GM18507 (cell line): ENCODE results near the gene GRWD1.
A peak's percentile ranks its signal among the peaks of the same experiment; 100 is the strongest.

Experiments
- DNase-seq: peaks from one replicate; pipeline ENCODE4 v3.0.0; 2011; ENCODE audit warnings: low read depth; ENCODE audit not compliant: insufficient read length; ENCODE audit errors: extremely low spot score
- FAIRE-seq: peaks from 2 replicates; lab custom pipeline; 2011; peaks lifted over from hg19 to GRCh38; lab: Jason Lieb, UNC

GRWD1 gene

GRCh38 chr19:48490981-48491792 is 45.4 kb downstream of the GRWD1 start:
- FAIRE-seq (no peak), DNase-seq (peak; percentile 84)

DNA sequence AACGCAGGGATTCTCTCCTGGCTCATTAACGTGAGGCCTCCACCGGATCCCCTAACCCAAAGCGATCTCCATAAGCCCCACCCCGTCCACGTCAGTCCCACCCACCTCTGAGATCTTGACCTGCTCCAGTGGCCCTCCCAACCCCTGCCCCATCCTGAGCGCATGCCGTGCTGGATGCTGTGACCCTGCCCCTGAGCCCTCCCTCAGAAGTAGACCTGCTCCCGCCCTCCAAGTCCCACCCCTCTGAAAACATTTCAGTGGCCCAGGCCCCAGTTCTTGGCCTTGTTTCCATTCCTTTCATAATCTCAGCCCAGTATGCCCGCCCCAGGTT is 46.0 kb downstream of the GRWD1 start:
- FAIRE-seq = no peak

DNA sequence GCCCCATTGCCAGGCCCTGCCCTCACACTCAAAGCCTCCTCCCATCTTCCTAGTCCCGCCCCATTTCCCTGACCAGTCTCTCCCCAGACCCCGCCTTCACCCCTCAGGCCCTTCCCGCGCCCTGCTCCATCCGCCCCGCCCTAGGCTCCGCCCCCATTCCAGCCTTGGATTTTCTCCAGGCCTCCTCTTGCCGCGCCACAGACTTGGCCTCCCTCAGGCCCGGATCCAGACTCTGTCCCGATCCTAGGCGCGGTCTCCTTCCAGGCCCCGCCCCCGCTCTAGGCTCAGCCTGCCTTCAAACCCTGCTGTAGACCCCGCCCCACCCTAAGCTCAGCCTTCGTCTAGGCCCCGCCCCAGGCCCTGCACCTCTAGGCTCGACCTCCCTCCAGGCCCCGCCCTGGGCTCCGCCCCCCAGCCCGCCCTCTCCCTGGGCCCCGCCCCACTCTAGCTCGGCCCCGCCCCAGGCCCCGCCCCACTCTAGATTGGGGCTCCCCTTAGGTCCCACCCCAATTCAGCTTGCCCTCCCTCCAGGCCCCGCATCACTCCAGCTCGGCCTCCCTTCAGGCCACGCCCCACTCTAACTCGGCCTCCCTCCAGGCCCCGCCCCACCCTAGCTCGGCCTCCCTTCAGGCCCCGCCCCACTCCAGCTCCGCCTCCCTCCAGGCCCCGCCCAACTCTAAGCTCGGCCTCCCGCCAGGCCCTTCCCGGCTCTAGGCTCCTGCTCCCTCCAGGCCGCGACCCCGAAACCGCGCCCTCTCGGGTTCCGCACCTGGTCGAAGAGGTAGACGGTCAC is 47.3 kb downstream of the GRWD1 start:
- FAIRE-seq (peak; percentile 90), DNase-seq (peak; percentile 77)

More for the DNA sequence above, 46.0 kb downstream of the GRWD1 start:
- DNase-seq = no peak

DNA sequence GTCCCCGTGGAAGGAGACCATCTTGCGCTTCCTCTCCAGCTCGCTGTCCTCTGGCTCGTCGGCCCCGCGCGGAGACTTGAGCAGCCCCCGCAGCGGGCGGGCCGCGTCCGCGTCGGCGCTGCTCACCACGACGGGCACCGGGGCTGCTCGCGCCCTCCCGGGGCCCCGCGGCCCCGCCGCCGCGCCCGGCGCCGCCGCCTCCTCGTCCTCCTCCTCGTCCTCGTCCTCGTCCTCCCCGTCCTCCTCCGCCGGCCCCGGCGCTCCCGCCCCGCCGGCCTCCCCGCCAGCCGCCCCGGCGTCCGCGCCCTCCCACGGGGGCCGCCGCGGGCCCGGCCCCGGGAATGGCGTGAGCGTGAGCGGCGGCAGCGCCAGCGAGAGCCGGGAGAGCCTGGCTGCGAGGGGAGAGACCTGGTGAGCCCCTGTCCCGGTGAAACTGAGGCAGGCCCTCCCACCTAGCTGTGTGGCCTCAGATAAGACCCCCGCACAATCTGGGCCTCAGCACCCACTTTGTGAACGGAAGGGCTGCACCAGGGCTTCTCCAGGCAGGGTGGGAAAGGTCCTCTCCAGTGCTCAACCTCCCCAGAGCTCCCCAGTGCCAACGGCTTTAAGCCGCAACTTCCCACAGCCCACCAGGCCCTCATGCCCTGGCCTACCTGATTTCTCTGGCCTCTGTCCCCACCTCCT is 48.1 kb downstream of the GRWD1 start:
- DNase-seq (no peak), FAIRE-seq (no peak)

GRCh38 chr19:48495396-48495795 is 49.6 kb downstream of the GRWD1 start:
- no peak for DNase-seq

DNA sequence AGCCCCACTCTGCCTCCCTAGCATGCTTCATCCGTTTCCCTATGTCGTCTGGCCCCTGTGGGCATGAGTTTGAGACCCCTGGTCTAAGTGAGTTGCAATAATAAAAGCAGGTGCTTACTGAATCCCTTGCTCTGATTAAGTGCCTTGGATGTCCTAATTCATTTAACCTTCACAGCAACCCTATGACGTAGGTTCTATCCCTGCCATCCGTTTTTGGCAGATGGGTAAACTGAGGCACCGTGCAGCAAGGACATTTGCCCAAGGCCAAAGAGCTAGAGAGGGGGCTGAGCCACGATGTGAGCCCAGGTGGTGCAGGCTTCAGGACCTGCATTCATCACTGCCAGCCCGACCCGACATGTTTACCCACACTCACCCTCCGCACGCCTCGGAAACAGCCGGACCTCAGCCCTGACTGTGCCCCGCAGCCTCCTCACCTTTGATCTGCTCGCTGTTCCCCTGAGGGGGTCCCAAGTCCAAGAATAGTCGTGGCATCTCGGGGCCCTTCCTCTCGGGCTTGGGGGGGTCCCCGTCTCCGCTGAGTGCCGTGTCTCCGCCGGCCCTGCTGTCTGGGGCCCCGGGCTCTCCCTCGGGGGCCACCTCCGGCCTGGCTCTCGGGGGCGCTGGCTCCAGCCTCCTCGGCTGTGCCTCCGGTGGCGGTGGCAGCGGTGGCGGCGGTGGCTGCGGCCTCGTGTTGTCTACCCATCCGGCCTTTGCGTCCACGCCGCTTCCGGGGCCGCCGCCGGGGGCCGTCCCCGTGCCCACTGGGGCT is 51.4 kb downstream of the GRWD1 start:
- DNase-seq = no peak
- FAIRE-seq = no peak

More at GRCh38 chr19:48495396-48495795, 49.6 kb downstream of the GRWD1 start:
- FAIRE-seq = no peak

GRCh38 chr19:48497728-48498594 is 52.2 kb downstream of the GRWD1 start:
- FAIRE-seq = no peak

GRCh38 chr19:48498595-48499311 is 53.0 kb downstream of the GRWD1 start:
- no peak for FAIRE-seq

More at GRCh38 chr19:48497728-48498594, 52.2 kb downstream of the GRWD1 start:
- no peak for DNase-seq

GRCh38 chr19:48499316-48500090 is 53.7 kb downstream of the GRWD1 start:
- FAIRE-seq (no peak), DNase-seq (no peak)

More at GRCh38 chr19:48498595-48499311, 53.0 kb downstream of the GRWD1 start:
- DNase-seq = no peak

DNA sequence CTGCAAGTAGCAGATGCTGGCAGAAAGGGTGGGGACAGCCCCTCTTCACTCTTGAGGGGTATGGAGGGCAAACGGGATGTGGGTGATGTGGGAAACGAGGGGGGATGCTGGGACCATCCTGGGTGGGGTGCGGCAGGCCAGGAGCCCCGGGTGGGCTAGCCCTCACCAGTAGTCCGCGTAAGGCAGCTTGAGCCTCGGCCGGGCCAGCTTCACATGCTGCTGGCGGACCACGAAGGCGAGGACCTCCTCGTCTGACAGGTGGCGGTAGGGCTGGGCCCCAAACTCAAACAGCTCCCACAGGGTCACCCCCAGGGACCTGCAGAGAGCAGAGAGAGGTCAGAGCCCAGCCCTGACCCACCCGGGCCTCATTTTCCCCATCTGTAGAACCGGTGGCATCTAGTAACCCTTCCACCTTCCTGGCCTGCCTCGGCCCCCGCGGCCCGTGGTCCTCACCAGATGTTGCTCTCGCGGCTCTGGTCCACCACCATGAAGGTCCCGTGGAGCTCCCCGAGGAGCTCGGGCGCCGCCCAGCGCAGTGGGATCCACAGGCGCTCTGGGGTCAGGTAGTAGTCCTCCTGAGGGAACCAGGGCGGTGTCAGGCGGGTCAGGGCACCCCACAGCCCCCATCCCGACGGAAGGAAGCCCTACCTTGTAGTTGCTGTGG is 55.2 kb downstream of the GRWD1 start:
- DNase-seq = no peak
- no peak for FAIRE-seq

DNA sequence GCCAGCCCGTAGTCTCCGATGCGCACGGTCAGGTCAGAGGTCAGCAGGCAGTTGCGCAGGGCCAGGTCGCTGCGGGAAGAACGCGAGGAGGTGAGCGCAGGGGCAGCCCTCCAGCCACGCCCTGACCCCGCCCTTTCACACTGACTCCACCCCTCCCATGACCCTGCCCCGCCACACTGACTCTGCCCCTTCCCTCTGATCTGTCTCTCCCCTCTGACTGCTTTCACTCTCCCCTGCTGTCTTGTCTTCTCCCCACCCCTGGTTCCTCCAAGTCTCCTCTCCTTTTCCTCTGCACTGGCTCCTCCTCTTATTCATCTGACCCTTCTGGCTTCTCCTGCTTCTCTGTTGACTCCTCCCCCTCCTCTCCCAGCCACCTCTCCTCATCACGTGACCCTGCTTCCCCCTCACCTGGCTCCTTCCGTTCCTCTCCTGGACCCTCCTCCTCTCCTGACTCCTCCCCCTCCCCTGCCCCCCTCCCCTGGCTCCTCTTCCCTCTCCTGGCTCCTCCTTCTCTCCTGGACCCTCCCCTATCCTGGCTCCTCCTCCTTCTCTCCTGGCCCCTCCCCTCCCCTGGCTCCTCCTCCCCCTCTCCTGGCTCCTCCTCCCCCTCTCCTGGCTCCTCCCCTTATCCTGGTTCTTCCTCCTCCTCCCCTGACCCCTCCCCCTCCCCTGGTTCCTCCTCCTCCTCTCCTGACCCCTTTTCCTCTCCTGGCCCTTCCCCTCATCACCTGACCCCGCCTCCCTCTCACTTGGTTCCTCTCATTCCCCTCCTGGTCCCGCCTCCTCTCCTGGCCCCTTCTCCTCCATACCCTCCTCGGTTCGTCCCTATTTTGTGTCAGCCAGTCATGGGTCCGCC is 55.9 kb downstream of the GRWD1 start:
- FAIRE-seq = peak; percentile 72

DNA sequence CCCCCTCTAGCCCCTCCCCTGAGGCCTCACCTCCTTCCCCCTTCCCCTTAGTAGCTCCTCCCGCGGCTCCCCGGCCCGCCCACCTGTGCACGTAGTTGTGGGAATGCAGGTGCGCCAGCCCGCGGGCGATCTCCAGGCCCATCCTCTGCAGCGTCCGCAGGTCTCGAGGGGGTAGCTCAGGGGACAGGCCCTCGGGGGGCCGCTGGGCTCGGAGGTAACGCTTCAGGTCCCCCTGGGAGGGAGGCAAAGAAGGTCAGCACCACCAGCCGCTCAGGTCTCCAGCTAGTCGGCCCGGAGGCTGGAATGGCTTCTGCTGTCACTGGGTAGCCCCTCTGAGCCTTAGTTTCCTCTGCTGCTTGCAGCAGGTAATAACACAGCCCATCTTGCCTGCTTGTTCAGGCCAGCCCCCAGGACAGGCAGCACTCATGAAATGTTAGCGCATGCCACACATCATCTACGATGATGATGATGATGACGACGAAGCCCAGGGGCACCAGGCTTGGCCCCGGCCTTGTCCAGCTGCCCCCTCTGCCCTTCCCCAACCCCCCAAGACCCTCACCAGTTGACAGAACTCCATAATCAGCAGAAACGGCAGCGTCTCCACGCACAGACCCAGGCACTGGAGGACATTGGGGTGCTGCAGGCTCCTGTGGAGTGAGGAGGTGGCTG is 56.7 kb downstream of the GRWD1 start:
- DNase-seq (no peak), FAIRE-seq (no peak)

More for the DNA sequence above, 55.9 kb downstream of the GRWD1 start:
- no peak for DNase-seq

- FAIRE-seq = peak; percentile 51
- DNase-seq = no peak
These were observed 60.5 kb downstream of the GRWD1 start for GRCh38 chr19:48506138-48506733.
